Measurements from ENCODE around the gene BCAS4. TPM values are rescaled to one million over a fixed set of nuclear protein-coding genes. Genes with fewer than 3 reads are reported as not detected.

Gene BCAS4
- total RNA-seq, 1 experiment from 2014 or later: 25.8 TPM

- Mint-ChIP-seq H3K4me1 (peaks cover 18% of the 10 kb centered on the region), H3K4me3 (no peak overlapping the region), H3K36me3 (peaks cover 6% of the 10 kb centered on the region), H3K27ac (no peak overlapping the region), H3K9me3 (peaks cover 4% of the 10 kb centered on the region), H3K27me3 (ENCODE audit: low read depth) (no peaks in the 10 kb centered on the region; the same call in 1 of the 2 replicates)
- TF ChIP-seq TEAD4 (CRISPR knock-in tag; IDR thresholded peaks at IDR 0.05) (no peak), ZNF425 (CRISPR knock-in tag; conservative IDR thresholded peaks at IDR 0.05) (no peak), ZNF416 (CRISPR knock-in tag; IDR thresholded peaks at IDR 0.05) (no peak)
- CTCF ChIA-PET: interaction anchor here (1.0 to 1.3 kb wide), 3 partner anchors 27 to 109 kb away, joined by 3 to 6 read pairs (median 4); partner anchors contain the start of gene BCAS4
- POLR2A ChIA-PET: no interaction called here
- no peak for ATAC-seq
- DNase-seq (ENCODE audit: low spot score): no peak
Observed at GRCh38 chr20:50821257-50821921, 26.5 kb downstream of the BCAS4 start.

GRCh38 chr20:50821994-50822393, 27.1 kb downstream of the BCAS4 start:
- no peaks in the 10 kb centered on the region; the same call in 1 of the 2 replicates for H3K27me3 Mint-ChIP-seq (ENCODE audit: low read depth)
- peaks cover 18% of the 10 kb centered on the region for H3K4me1 Mint-ChIP-seq
- no peak for ATAC-seq
- peaks cover 4% of the 10 kb centered on the region for H3K9me3 Mint-ChIP-seq
- ChIA-PET CTCF (interaction anchor here (1.0 kb wide), 2 partner anchors 27 to 29 kb away, joined by 3 to 4 read pairs; partner anchors contain the start of gene BCAS4), POLR2A (interaction anchor here (1.0 kb wide), 1 partner anchor 107 kb away, joined by 3 read pairs; no protein-coding TSS in a partner anchor)
- no peak overlapping the region for H3K4me3 Mint-ChIP-seq
- TF ChIP-seq ZNF263 (CRISPR knock-in tag; IDR thresholded peaks at IDR 0.05; ENCODE audit: low read depth): no peak
- no peak for TF ChIP-seq NFYB (CRISPR knock-in tag; conservative IDR thresholded peaks at IDR 0.05; ENCODE audit: low read depth)
- TF ChIP-seq TP53 (CRISPR knock-in tag; IDR thresholded peaks at IDR 0.05): no peak
- TF ChIP-seq IRF1 (CRISPR knock-in tag; IDR thresholded peaks at IDR 0.05): no peak
- TF ChIP-seq MYBL2 (CRISPR knock-in tag; IDR thresholded peaks at IDR 0.05): no peak
- no peak for TF ChIP-seq ZNF512 (CRISPR knock-in tag; IDR thresholded peaks at IDR 0.05; ENCODE audit: borderline replicate concordance)
- TF ChIP-seq ATF2 (CRISPR knock-in tag; IDR thresholded peaks at IDR 0.05; ENCODE audit: borderline replicate concordance, low read depth): no peak
- no peak for TF ChIP-seq ERG (CRISPR knock-in tag; IDR thresholded peaks at IDR 0.05)
- TF ChIP-seq ZMAT4 (CRISPR knock-in tag; IDR thresholded peaks at IDR 0.05): no peak
- no peak for TF ChIP-seq CDX4 (CRISPR knock-in tag; IDR thresholded peaks at IDR 0.05; ENCODE audit: borderline replicate concordance)
- no peak for TF ChIP-seq ATF1 (CRISPR knock-in tag; IDR thresholded peaks at IDR 0.05)
- H3K27ac Mint-ChIP-seq: peak overlapping the region; percentile 8; the same call in 1 of the 2 replicates
- H3K36me3 Mint-ChIP-seq: peaks cover 6% of the 10 kb centered on the region
- DNase-seq (ENCODE audit: low spot score): no peak
